Neuronal stem cell (in vitro differentiated cells): ENCODE results near the gene C4orf17.

Source experiments
- DNase-seq: peaks from one replicate; pipeline ENCODE4 v3.0.0-alpha.2; 2013; ENCODE audit warnings: low spot score
- H2AFZ ChIP-seq: one replicate; pipeline ENCODE4 v1.6.1; 2013; ENCODE audit warnings: mild to moderate bottlenecking, low read length, inconsistent platforms
- H2AK5ac ChIP-seq: 2 replicates; pipeline ENCODE4 v1.6.1; 2013; ENCODE audit warnings: low read depth, mild to moderate bottlenecking, inconsistent platforms, low read length, moderate library complexity, mixed read lengths
- H2BK120ac ChIP-seq: 2 replicates; pipeline ENCODE4 v1.6.1; 2013; ENCODE audit warnings: low read depth, mild to moderate bottlenecking, inconsistent platforms, low read length, moderate library complexity, mixed read lengths
- H2BK12ac ChIP-seq: one replicate; pipeline ENCODE4 v1.6.1; 2013; ENCODE audit warnings: low read length, inconsistent platforms
- H2BK15ac ChIP-seq: 2 replicates; pipeline ENCODE4 v1.6.1; 2013; ENCODE audit warnings: mild to moderate bottlenecking, low read length, inconsistent platforms, mixed read lengths
- H2BK5ac ChIP-seq: one replicate; pipeline ENCODE4 v1.6.1; 2013; ENCODE audit warnings: inconsistent platforms, mild to moderate bottlenecking, low read length, moderate library complexity
- H3K14ac ChIP-seq: one replicate; pipeline ENCODE4 v1.6.1; 2013; ENCODE audit warnings: low read length, inconsistent platforms
- H3K18ac ChIP-seq: 2 replicates; pipeline ENCODE4 v1.6.1; 2013; ENCODE audit warnings: low read length, inconsistent platforms
- H3K23ac ChIP-seq: 2 replicates; pipeline ENCODE4 v1.6.1; 2013; ENCODE audit warnings: low read depth, mild to moderate bottlenecking, mixed read lengths, low read length, inconsistent platforms; ENCODE audit not compliant: poor library complexity
- H3K27ac ChIP-seq: replicated peaks from 3 replicates; pipeline ENCODE4 v1.5.1; 2013; ENCODE audit warnings: low read length, inconsistent platforms
- H3K27me3 ChIP-seq, 3 experiments: 2 replicates each; pipeline ENCODE4 v1.6.1; 2013; ENCODE audit warnings: low read length in 3 of 3, mild to moderate bottlenecking in 2 of 3, inconsistent platforms in 1 of 3, low read depth in 1 of 3, mixed read lengths in 1 of 3, moderate library complexity in 1 of 3; ENCODE audit not compliant: control insufficient read depth in 3 of 3, insufficient read depth in 3 of 3
- H3K36me3 ChIP-seq, 2 donors: replicated peaks in 1 of 2; 2 replicates each; pipeline ENCODE4 v1.6.1; 2013; ENCODE audit warnings: low read length in 2 of 2; ENCODE audit not compliant: control insufficient read depth in 2 of 2, insufficient read depth in 2 of 2
- H3K4ac ChIP-seq: 2 replicates; pipeline ENCODE4 v1.6.1; 2013; ENCODE audit warnings: inconsistent platforms, mild to moderate bottlenecking, low read length, moderate library complexity
- H3K4me1 ChIP-seq, 2 donors: 1 replicate in 1 of 2; 2 replicates in 1 of 2; pipeline ENCODE4 v1.6.1; 2013; ENCODE audit warnings: low read length in 2 of 2, low read depth in 1 of 2; ENCODE audit not compliant: control insufficient read depth in 2 of 2, insufficient read depth in 1 of 2
- H3K4me2 ChIP-seq: one replicate; pipeline ENCODE4 v1.6.1; 2013; ENCODE audit warnings: mild to moderate bottlenecking, low read length, inconsistent platforms; ENCODE audit not compliant: insufficient read depth, poor library complexity, severe bottlenecking
- H3K4me3 ChIP-seq, 2 donors: 2 replicates each; pipeline ENCODE4 v1.5.1; 2013; ENCODE audit warnings: low read length in 2 of 2, mild to moderate bottlenecking in 2 of 2, inconsistent platforms in 1 of 2, moderate library complexity in 1 of 2
- H3K79me1 ChIP-seq: one replicate; pipeline ENCODE4 v1.6.1; 2013; ENCODE audit warnings: low read depth, mild to moderate bottlenecking, inconsistent platforms, low read length, moderate library complexity
- H3K9ac ChIP-seq: one replicate; pipeline ENCODE4 v1.6.1; 2013; ENCODE audit warnings: mild to moderate bottlenecking, low read depth, low read length, inconsistent platforms; ENCODE audit not compliant: poor library complexity
- H3K9me3 ChIP-seq, 2 donors: replicated peaks in 1 of 2; 2 replicates each; pipeline versions ENCODE3 to v1.6.1; 2013; ENCODE audit warnings: low read length in 2 of 2, mild to moderate bottlenecking in 2 of 2, inconsistent platforms in 1 of 2, low read depth in 1 of 2, mixed read lengths in 1 of 2, moderate library complexity in 1 of 2; ENCODE audit not compliant: control insufficient read depth in 2 of 2, insufficient read depth in 1 of 2
- H4K8ac ChIP-seq: one replicate; pipeline ENCODE4 v1.6.1; 2013; ENCODE audit warnings: low read depth, mild to moderate bottlenecking, inconsistent platforms, low read length, moderate library complexity
- H4K91ac ChIP-seq: one replicate; pipeline ENCODE4 v1.6.1; 2013; ENCODE audit warnings: low read length, low read depth, mild to moderate bottlenecking, inconsistent platforms; ENCODE audit not compliant: poor library complexity
- WGBS, 2 donors: extraction: QIAGEN DNeasy Blood & Tissue Kit; methylation state at CpG; one replicate each; pipeline ENCODE4 v1.1.7; 2013; ENCODE audit warnings: missing lambda C conversion rate in 2 of 2, mixed read lengths in 1 of 2; ENCODE audit not compliant: insufficient read length in 2 of 2, insufficient replicate concordance in 1 of 2; ENCODE audit errors: extremely low coverage in 2 of 2; 5-methylcytosine and 5-hydroxymethylcytosine counted together

Gene C4orf17

DNA sequence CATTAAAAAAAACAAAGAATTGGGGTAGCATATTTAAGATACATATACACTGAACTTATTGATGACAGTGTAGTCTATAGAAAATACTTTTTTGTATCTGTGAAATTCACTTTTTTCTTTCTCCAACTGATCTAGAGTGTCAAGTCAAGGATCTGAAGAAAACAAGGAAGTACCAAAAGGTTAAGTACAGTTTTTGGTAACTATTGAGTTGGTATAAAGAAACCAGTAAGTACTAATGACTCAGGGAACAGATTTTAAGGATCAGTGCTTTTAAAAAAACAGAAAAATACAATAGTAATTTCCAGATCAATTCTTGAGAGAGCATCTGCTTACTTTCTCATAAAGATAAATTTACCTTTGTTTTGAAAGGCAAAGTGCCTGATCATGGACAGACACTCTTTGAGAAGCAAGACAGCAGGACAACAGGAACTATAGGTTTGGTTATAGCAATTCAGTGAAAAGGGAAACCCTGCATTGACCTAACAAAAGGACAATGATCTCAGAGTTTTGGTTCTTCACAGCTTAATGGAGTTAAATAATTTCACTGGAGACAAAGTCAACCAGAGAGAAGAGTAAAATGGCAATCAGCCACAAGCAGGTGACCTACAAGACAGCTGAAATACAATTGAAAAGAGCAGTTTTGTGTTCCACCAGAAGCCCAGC, 29.6 kb downstream of the C4orf17 start:
- Histone ChIP-seq H2BK12ac (no peak overlapping the region), H2BK15ac (no peak overlapping the region), H3K4me2 (no peak overlapping the region), H3K9me3 (no peaks in the 10 kb centered on the region), H3K4ac (no peak overlapping the region), H3K36me3 (no peaks in the 10 kb centered on the region), H2AFZ (peak overlapping the region; percentile 43), H3K4me1 (no peaks in the 10 kb centered on the region), H2AK5ac (no peak overlapping the region), H2BK5ac (no peak overlapping the region), H3K27me3 (no peaks in the 10 kb centered on the region), H3K4me3 (no peak overlapping the region), H2BK120ac (no peak overlapping the region), H4K8ac (no peak overlapping the region), H3K79me1 (no peaks in the 10 kb centered on the region), H3K9ac (no peak overlapping the region), H3K14ac (no peak overlapping the region), H4K91ac (no peak overlapping the region), H3K18ac (no peak overlapping the region), H3K27ac (no peak overlapping the region), H3K23ac (no peak overlapping the region)
- no peak for DNase-seq

DNA sequence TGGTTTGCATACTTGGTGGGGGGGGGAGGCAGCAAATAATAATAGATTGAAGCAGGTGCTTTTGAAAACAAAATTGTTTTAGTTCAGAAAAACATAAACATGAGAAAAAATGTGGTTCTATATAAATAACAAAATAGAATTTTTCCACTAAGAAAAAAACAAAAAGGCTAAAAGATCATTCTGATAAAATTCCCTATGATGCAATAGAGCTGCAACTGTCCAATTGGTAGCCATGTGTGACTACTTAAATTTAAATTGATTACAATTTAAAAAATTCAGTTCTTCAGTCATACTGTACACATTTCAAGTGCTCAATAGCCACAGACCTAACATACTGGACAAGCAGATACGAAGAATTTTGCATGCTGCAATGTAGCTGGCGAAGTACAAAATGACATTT, 42.1 kb downstream of the C4orf17 start:
- DNase-seq, result no peak
- H3K27ac ChIP-seq, result no peak overlapping the region
- no CpG with 5 or more reads among the region's 2 CpGs for WGBS, 2 donors

DNA sequence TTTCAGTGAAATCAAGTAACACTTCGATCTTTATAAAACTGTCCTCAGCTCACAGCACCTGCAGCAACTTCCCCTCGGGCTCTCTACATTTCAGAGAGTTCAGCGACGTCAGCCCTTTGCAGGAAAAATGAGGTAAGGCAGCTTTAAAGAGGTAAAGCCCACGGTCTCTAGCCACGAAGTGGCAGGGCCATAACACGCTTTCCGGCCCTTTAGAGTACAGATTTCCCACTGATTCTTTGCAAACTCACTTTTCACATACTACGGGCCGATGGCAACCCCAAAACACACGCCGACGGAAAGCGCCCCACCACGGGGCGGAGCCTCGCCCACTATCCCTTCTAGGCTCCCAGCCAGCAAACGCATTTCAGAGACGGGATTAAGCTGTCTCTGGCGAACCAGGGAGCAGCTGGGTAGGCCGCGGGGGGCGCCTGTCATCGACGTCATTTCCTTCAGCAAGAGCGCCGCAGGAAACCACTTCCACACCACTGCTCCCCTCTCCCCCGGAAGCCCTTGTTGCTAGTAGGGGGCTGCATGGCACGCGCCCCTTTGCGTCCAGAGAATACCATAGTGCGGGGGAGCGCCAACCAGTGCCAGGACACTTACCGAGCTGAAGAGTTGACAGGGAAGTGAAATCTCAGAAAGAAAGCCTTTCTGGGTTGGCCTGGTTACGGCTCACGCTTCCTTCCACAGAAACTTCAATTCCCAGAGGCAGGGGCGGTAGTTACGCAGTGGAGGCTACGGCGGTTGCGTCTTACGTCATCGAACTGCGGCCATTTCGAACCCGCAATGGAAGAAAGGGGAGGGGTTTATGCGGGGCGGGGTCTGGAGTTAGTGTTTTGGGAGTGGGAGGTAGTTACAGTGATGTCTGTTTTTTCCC, 52.7 kb downstream of the C4orf17 start, which contains the start of gene TRMT10A:
TRMT10A (minus strand) TSS at position 730 of the 877 bp plus-strand sequence. CDS start 4,701 bp downstream, outside the sequence.
- H4K8ac ChIP-seq, result no peak within 1 kb of the TSS

More for the DNA sequence above, 42.1 kb downstream of the C4orf17 start:
- H3K27me3 ChIP-seq, result no peaks in the 10 kb centered on the region
- no peaks in the 10 kb centered on the region for H3K79me1 ChIP-seq
- H3K9me3 ChIP-seq, result no peaks in the 10 kb centered on the region
- H4K8ac ChIP-seq, result no peak overlapping the region
- H3K4me3 ChIP-seq, result no peak overlapping the region
- no peak overlapping the region for H3K23ac ChIP-seq
- no peak overlapping the region for H2BK5ac ChIP-seq
- H3K36me3 ChIP-seq, result peaks cover 0 to 2% of the 10 kb centered on the region in 2 donors
- H3K4me2 ChIP-seq, result no peak overlapping the region
- no peak overlapping the region for H3K14ac ChIP-seq
- no peak overlapping the region for H3K9ac ChIP-seq
- no peaks in the 10 kb centered on the region for H3K4me1 ChIP-seq
- no peak overlapping the region for H2AK5ac ChIP-seq
- no peak overlapping the region for H2AFZ ChIP-seq
- H2BK12ac ChIP-seq, result no peak overlapping the region
- no peak overlapping the region for H2BK120ac ChIP-seq
- H4K91ac ChIP-seq, result no peak overlapping the region
- H2BK15ac ChIP-seq, result no peak overlapping the region
- no peak overlapping the region for H3K18ac ChIP-seq
- no peak overlapping the region for H3K4ac ChIP-seq

DNA sequence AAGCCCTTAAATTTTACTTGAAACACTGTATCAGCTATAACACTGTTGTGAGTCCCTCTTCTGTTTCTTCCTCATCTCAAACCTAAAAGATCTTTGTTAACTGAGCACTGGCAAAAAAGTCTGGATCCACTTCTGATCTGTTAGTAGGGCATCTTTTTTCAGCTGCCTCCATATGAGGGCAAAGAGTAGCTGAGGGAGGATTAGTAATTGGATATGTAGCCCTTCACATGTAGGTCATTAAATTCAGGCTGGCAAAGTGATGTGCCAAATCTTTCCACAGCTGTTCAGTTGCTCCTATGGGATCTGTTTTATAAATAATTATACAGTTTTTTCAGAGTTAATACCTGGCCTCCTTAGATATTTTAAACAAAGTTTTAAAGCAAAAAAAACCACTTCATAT, 54.1 kb downstream of the C4orf17 start:
- H3K9ac ChIP-seq, result no peak overlapping the region
- no peak for DNase-seq

More for the DNA sequence above, 52.7 kb downstream of the C4orf17 start, which contains the start of gene TRMT10A:
- H3K14ac ChIP-seq, result no peak within 1 kb of the TSS
- no CpG with 5 or more reads among the region's 48 CpGs for WGBS, 2 donors
- no peak within 1 kb of the TSS for H2AK5ac ChIP-seq
- no peaks in the 10 kb centered on the region for H3K4me1 ChIP-seq
- no peak within 1 kb of the TSS for H2BK12ac ChIP-seq
- H3K18ac ChIP-seq, result peak within 1 kb of the TSS; percentile 97
- H3K27ac ChIP-seq, result peak within 1 kb of the TSS; percentile 92
- peak within 1 kb of the TSS; percentile 79 for H3K9ac ChIP-seq
- H3K27me3 ChIP-seq, result no peaks in the 10 kb centered on the region
- peak within 1 kb of the TSS; percentile 85 for H3K23ac ChIP-seq
- H3K4me2 ChIP-seq, result peak within 1 kb of the TSS; percentile 51
- no peaks in the 10 kb centered on the region for H3K79me1 ChIP-seq
- no peak within 1 kb of the TSS for H3K4ac ChIP-seq
- peak within 1 kb of the TSS; percentile 94 for H2BK5ac ChIP-seq
- H4K91ac ChIP-seq, result no peak within 1 kb of the TSS
- H3K4me3 ChIP-seq, result peak within 1 kb of the TSS; percentile 84 to 97
- no peak within 1 kb of the TSS for H2BK120ac ChIP-seq
- no peaks in the 10 kb centered on the region for H3K9me3 ChIP-seq
- DNase-seq, result peak; percentile 95
- H3K36me3 ChIP-seq, result no peaks in the 10 kb centered on the region
- H2BK15ac ChIP-seq, result no peak within 1 kb of the TSS
- H2AFZ ChIP-seq, result peak within 1 kb of the TSS; percentile 95

More for the DNA sequence above, 54.1 kb downstream of the C4orf17 start:
- peak overlapping the region; percentile 95 for H2AFZ ChIP-seq
- H3K18ac ChIP-seq, result no peak overlapping the region
- H2BK120ac ChIP-seq, result no peak overlapping the region
- H4K91ac ChIP-seq, result no peak overlapping the region
- no peak overlapping the region for H2BK15ac ChIP-seq
- no peak overlapping the region for H3K4me3 ChIP-seq
- H3K4ac ChIP-seq, result no peak overlapping the region
- no peaks in the 10 kb centered on the region for H3K79me1 ChIP-seq
- no peak overlapping the region for H3K14ac ChIP-seq
- H3K23ac ChIP-seq, result no peak overlapping the region
- no peak overlapping the region for H2AK5ac ChIP-seq
- H3K9me3 ChIP-seq, result no peaks in the 10 kb centered on the region
- no peaks in the 10 kb centered on the region for H3K36me3 ChIP-seq
- no peak overlapping the region for H3K4me2 ChIP-seq
- no peaks in the 10 kb centered on the region for H3K27me3 ChIP-seq
- H2BK5ac ChIP-seq, result no peak overlapping the region
- no peak overlapping the region for H2BK12ac ChIP-seq
- no peaks in the 10 kb centered on the region for H3K4me1 ChIP-seq
- no peak overlapping the region for H4K8ac ChIP-seq
- H3K27ac ChIP-seq, result no peak overlapping the region
